GM18870 (cell line): ENCODE data around the gene DRC1.
"Not testable (repeated sequence)": the region's sequence is repeated elsewhere in the genome, so short reads cannot be mapped to it uniquely, and the experiment has no call there.

Experiments
- ATAC-seq: cut with Tn5 transposase; IDR thresholded peaks from one replicate; pipeline ENCODE4 v1.9.1; 2021; ENCODE audit warnings: moderate library complexity; ENCODE audit not compliant: unreplicated experiment

Gene DRC1

GRCh38 chr2:26462511-26463243 is 61.0 kb downstream of the DRC1 start:
- no peak for ATAC-seq

GRCh38 chr2:26463244-26464192 is 61.8 kb downstream of the DRC1 start:
- no peak for ATAC-seq

- no peak for ATAC-seq
Observed at GRCh38 chr2:26464390-26465265, 62.9 kb downstream of the DRC1 start.

- no peak for ATAC-seq
Observed at GRCh38 chr2:26465266-26465925, 63.7 kb downstream of the DRC1 start.

- ATAC-seq: no peak
Observed at GRCh38 chr2:26465981-26466471, 64.3 kb downstream of the DRC1 start.

GRCh38 chr2:26466662-26467310 is 65.1 kb downstream of the DRC1 start:
- ATAC-seq: no peak

- not testable (repeated sequence) for ATAC-seq
Observed at GRCh38 chr2:26468544-26468943, 66.8 kb downstream of the DRC1 start.

GRCh38 chr2:26469092-26469710 is 67.5 kb downstream of the DRC1 start:
- no peak for ATAC-seq

GRCh38 chr2:26469955-26470354 is 68.2 kb downstream of the DRC1 start:
- no peak for ATAC-seq

GRCh38 chr2:26470601-26471260 is 69.0 kb downstream of the DRC1 start:
- no peak for ATAC-seq

GRCh38 chr2:26471289-26471688 is 69.6 kb downstream of the DRC1 start:
- ATAC-seq: no peak

GRCh38 chr2:26471766-26472706 is 70.3 kb downstream of the DRC1 start:
- ATAC-seq: no peak

- no peak for ATAC-seq
Observed at GRCh38 chr2:26472821-26473655, 71.3 kb downstream of the DRC1 start.

- no peak for ATAC-seq
Observed at GRCh38 chr2:26473796-26474195, 72.1 kb downstream of the DRC1 start.

GRCh38 chr2:26474261-26474785 is 72.6 kb downstream of the DRC1 start:
- ATAC-seq: no peak

- ATAC-seq: no peak
Observed at GRCh38 chr2:26475037-26475436, 73.3 kb downstream of the DRC1 start.
